ENCODE data around the gene RXFP4. TPM values are rescaled to one million over a fixed set of nuclear protein-coding genes. Genes with fewer than 3 reads are reported as not detected.

RXFP4 gene
- total and polyA plus RNA-seq, 9 of the 15 experiments (the other 6 are each of a cell fraction or from before 2014, with no cell fraction given), result 0.64 TPM; not detected in 8

DNA sequence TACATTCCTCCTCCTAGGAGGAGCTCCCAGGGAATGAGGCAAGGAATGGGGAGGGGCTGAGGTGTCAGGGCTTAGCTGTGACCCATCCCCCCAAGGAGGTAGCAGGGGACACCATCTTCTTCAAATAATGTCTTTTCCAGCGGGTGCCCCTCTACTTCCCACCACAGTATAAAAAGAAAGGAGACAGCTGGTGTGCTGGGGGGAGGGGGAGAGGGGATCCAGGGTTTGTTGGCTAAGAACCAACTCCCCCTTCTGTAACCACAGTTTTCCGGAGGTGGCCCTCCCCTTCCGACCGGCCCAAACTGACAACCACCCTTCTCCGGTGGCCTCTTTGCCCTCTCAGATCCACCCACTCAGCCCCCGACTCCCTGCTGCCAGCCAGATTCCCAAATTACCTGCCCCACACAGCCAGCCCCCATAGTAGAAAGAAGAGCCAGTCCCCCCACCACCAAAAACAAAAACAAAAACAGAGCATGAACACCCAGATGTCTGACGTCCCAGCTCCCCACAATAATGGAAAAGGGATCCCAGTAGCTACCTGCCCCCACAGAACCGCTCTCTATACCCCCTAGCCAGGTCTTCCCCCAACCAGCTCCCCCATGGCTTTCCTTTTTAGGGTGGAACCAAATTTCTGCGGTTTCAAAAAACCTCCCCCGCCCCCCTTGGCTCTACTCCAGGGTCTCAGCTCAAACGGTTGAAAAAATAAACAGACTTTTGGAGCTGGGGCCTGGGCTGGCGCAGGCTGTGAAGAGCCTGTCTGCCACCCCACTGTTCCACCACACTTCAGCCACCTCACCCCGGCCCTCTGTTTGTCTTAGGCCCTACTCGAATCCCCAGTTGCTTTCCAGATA, 34.8 kb downstream of the RXFP4 start (continued):
- peak; percentile 56 for TF ChIP-seq KDM5B (IDR thresholded peaks at IDR 0.05; ENCODE audit: insufficient replicate concordance, low read depth, low read length)
- no peak for TF ChIP-seq SREBF1 (IDR thresholded peaks at IDR 0.05; ENCODE audit: borderline replicate concordance, low read depth, low read length)
- no peak for TF ChIP-seq E2F1 (CRISPR knock-in tag; IDR thresholded peaks at IDR 0.05)
- no peak for TF ChIP-seq MTA2 (IDR thresholded peaks at IDR 0.05; ENCODE audit: low read depth)
- peak in 1 of 2 experiments; percentile 78; a peak in 2 of 4 replicates for TF ChIP-seq KDM1A (IDR thresholded peaks at IDR 0.05)
- no peak for TF ChIP-seq E2F8 (IDR thresholded peaks at IDR 0.05; ENCODE audit: low read depth, partially characterized antibody)
- TF ChIP-seq NR2C1 (IDR thresholded peaks at IDR 0.05), result no peak
- no peak for TF ChIP-seq NR2C1 (tag; IDR thresholded peaks at IDR 0.05)
- no peak for TF ChIP-seq SMAD4 (CRISPR knock-in tag; conservative IDR thresholded peaks at IDR 0.05)
- TF ChIP-seq XRCC4 (IDR thresholded peaks at IDR 0.05; ENCODE audit: extremely low read depth, insufficient read depth, insufficient read length), result no peak
- TF ChIP-seq GMEB1 (CRISPR knock-in tag; IDR thresholded peaks at IDR 0.05), result no peak
- TF ChIP-seq STAT5A (IDR thresholded peaks at IDR 0.05; ENCODE audit: borderline replicate concordance, low read length), result no peak
- no peak for TF ChIP-seq ZBTB1 (CRISPR knock-in tag; IDR thresholded peaks at IDR 0.05; ENCODE audit: borderline replicate concordance, low read depth)
- no peak for TF ChIP-seq BRD9 (IDR thresholded peaks at IDR 0.05; ENCODE audit: low read depth, partially characterized antibody)
- no peak for TF ChIP-seq RREB1 (CRISPR knock-in tag; IDR thresholded peaks at IDR 0.05)
- TF ChIP-seq COPS2 (conservative IDR thresholded peaks at IDR 0.05), result no peak
